OCI-LY1 (cell line): Measurements from ENCODE around the gene DNAJA3.

ENCODE experiments used
- EZH2 ChIP-seq: fragments of 200-600 bp; sonication (generic), shearing (Covaris generic); IDR thresholded peaks from 2 replicates; pipeline ENCODE4 v1.8.0; 2017; ENCODE audit warnings: borderline replicate concordance, mixed run types, mild to moderate bottlenecking, antibody characterized with exemption, low read length, moderate library complexity, mixed read lengths
- TF ChIP-seq, protein P1 (sequence below): fragments of 200-600 bp; sonication (generic), shearing (Covaris generic); IDR thresholded peaks from 2 replicates; pipeline ENCODE4 v1.5.1; 2017; ENCODE audit warnings: mild to moderate bottlenecking, antibody characterized with exemption, low read length, moderate library complexity, mixed read lengths

DNA sequence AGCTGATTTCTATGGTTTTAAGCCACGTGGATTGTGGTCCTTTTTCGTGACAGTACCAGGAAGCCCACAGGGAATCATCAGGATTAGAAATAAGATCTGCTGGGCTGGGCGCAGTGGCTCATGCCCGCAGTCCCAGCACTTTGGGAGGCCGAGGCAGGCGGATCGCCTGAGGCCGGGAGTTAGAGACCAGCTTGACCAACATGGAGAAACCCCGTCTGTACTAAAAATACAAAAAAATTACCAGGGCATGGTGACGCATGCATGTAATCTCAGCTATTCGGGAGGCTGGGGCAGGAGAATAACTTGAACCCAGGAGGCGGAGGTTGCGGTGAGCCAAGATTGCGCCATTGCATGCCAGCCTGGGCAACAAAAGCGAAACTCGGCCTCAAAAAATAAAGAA is 42.2 kb downstream of the DNAJA3 start:
- TF ChIP-seq, protein P1, sequence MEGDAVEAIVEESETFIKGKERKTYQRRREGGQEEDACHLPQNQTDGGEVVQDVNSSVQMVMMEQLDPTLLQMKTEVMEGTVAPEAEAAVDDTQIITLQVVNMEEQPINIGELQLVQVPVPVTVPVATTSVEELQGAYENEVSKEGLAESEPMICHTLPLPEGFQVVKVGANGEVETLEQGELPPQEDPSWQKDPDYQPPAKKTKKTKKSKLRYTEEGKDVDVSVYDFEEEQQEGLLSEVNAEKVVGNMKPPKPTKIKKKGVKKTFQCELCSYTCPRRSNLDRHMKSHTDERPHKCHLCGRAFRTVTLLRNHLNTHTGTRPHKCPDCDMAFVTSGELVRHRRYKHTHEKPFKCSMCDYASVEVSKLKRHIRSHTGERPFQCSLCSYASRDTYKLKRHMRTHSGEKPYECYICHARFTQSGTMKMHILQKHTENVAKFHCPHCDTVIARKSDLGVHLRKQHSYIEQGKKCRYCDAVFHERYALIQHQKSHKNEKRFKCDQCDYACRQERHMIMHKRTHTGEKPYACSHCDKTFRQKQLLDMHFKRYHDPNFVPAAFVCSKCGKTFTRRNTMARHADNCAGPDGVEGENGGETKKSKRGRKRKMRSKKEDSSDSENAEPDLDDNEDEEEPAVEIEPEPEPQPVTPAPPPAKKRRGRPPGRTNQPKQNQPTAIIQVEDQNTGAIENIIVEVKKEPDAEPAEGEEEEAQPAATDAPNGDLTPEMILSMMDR, result no peak
- TF ChIP-seq EZH2, result no peak
